Fibroblast of skin of right biceps (primary cell): Measurements from ENCODE around the gene NR3C2.

Experiments used
- DNase-seq: peaks from one replicate; pipeline ENCODE4 v3.0.0-alpha.2; 2013

Gene NR3C2

GRCh38 chr4:148302416-148302815 lies 139.8 kb downstream of the NR3C2 start:
- DNase-seq: no peak

GRCh38 chr4:148300877-148301276 lies 141.3 kb downstream of the NR3C2 start:
- no peak for DNase-seq

- no peak for DNase-seq
These were observed 142.9 kb downstream of the NR3C2 start for GRCh38 chr4:148299337-148299736.

GRCh38 chr4:148296498-148296897 lies 145.7 kb downstream of the NR3C2 start:
- no peak for DNase-seq

- DNase-seq: no peak
These were observed 146.6 kb downstream of the NR3C2 start for GRCh38 chr4:148295642-148296041.

GRCh38 chr4:148293571-148293970 lies 148.6 kb downstream of the NR3C2 start:
- DNase-seq: no peak

- no peak for DNase-seq
These were observed 149.5 kb downstream of the NR3C2 start for GRCh38 chr4:148292686-148293085.

- no peak for DNase-seq
These were observed 152.5 kb downstream of the NR3C2 start for GRCh38 chr4:148289740-148290139.

GRCh38 chr4:148288448-148288847 lies 153.8 kb downstream of the NR3C2 start:
- DNase-seq: no peak

GRCh38 chr4:148287111-148287510 lies 155.1 kb downstream of the NR3C2 start:
- no peak for DNase-seq

- no peak for DNase-seq
These were observed 156.2 kb downstream of the NR3C2 start for GRCh38 chr4:148286012-148286411.

GRCh38 chr4:148283665-148284064 lies 158.5 kb downstream of the NR3C2 start:
- no peak for DNase-seq

- DNase-seq: no peak
These were observed 163.9 kb downstream of the NR3C2 start for GRCh38 chr4:148278310-148278709.

GRCh38 chr4:148275266-148275665 lies 166.9 kb downstream of the NR3C2 start:
- no peak for DNase-seq

- no peak for DNase-seq
These were observed 168.7 kb downstream of the NR3C2 start for GRCh38 chr4:148273501-148273986.

GRCh38 chr4:148271166-148271565 lies 171.0 kb downstream of the NR3C2 start:
- DNase-seq: no peak

- peak; percentile 1 for DNase-seq
These were observed 171.6 kb downstream of the NR3C2 start for GRCh38 chr4:148270630-148271029.

- DNase-seq: no peak
These were observed 173.4 kb downstream of the NR3C2 start for GRCh38 chr4:148268835-148269234.

- no peak for DNase-seq
These were observed 175.3 kb downstream of the NR3C2 start for GRCh38 chr4:148266921-148267320.

GRCh38 chr4:148266240-148266639 lies 176.0 kb downstream of the NR3C2 start:
- no peak for DNase-seq

- no peak for DNase-seq
These were observed 176.6 kb downstream of the NR3C2 start for GRCh38 chr4:148265627-148266026.

- DNase-seq: no peak
These were observed 178.4 kb downstream of the NR3C2 start for GRCh38 chr4:148263802-148264201.

- DNase-seq: no peak
These were observed 179.1 kb downstream of the NR3C2 start for GRCh38 chr4:148263127-148263526.

- no peak for DNase-seq
These were observed 180.4 kb downstream of the NR3C2 start for GRCh38 chr4:148261848-148262247.

- DNase-seq: no peak
These were observed 182.4 kb downstream of the NR3C2 start for GRCh38 chr4:148259841-148260240.

- no peak for DNase-seq
These were observed 183.7 kb downstream of the NR3C2 start for GRCh38 chr4:148258535-148258934.
